ENCODE measurements around the gene VASP.

VASP gene

DNA sequence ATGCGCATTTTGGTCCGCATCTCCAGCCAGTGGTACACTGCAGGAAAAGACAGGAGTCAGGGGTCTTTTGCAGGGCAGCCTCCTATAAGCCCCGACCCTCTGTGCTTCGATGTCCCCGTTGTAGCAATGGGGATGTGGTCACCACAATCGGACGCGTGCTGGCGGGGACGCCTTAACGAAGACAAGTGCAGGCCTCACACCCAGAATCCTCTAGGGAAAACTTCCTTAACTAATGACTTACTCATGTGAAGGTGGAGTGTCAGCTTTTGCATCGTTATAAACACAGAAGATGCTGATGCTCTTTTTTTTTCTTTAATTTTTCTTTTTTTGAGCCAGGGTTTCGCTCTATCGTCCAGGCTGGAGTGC is 22.1 kb downstream of the VASP start:
- TF ChIP-seq, protein P1, sequence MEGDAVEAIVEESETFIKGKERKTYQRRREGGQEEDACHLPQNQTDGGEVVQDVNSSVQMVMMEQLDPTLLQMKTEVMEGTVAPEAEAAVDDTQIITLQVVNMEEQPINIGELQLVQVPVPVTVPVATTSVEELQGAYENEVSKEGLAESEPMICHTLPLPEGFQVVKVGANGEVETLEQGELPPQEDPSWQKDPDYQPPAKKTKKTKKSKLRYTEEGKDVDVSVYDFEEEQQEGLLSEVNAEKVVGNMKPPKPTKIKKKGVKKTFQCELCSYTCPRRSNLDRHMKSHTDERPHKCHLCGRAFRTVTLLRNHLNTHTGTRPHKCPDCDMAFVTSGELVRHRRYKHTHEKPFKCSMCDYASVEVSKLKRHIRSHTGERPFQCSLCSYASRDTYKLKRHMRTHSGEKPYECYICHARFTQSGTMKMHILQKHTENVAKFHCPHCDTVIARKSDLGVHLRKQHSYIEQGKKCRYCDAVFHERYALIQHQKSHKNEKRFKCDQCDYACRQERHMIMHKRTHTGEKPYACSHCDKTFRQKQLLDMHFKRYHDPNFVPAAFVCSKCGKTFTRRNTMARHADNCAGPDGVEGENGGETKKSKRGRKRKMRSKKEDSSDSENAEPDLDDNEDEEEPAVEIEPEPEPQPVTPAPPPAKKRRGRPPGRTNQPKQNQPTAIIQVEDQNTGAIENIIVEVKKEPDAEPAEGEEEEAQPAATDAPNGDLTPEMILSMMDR (conservative IDR thresholded peaks at IDR 0.05; ENCODE audit: control insufficient read depth, insufficient read depth, low read depth, low read length): no peak
- DNase-seq (ENCODE audit: low read depth): no peak
- H3K4me3 ChIP-seq (ENCODE audit: control insufficient read depth, low read depth, low read length): no peak overlapping the region

DNA sequence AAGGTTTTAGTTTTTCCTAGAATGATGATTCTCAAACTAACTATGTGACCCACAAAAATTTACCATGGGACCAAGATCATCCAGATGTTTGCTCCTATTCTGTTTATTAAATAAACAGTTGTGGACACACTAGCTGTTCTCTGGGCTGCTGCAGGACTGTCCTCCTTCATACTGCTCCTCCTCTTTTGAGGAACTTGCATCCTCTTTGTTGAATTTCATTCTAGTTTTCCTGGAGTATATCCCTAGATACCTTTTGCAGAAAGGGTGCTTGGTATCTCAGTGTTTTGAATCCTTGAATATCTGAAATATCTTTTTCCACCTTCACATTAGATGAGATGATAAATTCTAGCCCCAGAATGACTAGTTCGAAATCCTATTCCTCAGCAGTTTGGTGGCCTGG is 24.1 kb downstream of the VASP start:
- no peak overlapping the region for H3K4me3 ChIP-seq (ENCODE audit: control insufficient read depth, low read depth, low read length)
- TF ChIP-seq, protein P1 (conservative IDR thresholded peaks at IDR 0.05; ENCODE audit: control insufficient read depth, insufficient read depth, low read depth, low read length): no peak
- no peak for DNase-seq (ENCODE audit: low read depth)

DNA sequence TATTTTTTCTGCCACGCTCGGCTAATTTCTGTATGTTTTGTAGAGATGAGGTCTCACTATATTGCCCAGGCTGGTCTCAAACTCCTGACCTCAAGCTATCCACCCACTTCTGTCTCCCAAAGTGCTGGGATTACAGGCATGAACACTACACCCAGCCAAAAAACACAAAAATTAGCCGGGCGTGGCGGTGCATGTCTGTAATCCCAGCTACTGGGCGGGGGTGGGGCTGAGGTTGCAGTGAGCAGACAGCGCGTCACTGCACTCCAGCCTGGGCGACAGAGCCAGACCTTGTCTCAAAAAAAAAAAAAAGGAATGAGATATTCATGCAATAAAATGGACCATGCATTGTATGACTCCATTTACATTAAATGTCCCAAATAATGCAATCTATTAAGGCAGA is 32.2 kb downstream of the VASP start:
- no peak for DNase-seq (ENCODE audit: low read depth)
- TF ChIP-seq, protein P1 (conservative IDR thresholded peaks at IDR 0.05; ENCODE audit: control insufficient read depth, insufficient read depth, low read depth, low read length): no peak

DNA sequence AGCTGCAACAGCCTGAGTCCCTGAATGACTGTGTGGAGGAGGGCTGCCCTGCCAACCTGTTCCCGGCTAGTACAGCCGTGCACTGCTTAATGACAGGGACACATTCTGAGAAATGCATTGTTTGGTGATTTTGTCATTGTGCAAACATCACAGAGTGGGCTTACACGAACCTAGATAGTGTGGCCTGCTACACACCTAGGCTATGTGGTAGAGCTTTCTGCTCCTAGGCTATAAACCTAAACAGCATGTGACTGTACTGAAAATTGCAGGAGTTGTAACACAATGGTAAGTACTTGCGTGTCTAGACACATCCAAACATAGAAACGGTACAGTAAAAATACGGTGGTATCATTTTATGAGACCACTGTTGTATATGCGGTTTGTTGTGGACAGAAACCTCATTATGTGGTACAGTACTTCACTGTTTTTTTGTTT is 35.0 kb downstream of the VASP start:
- DNase-seq (ENCODE audit: low read depth): no peak

More for the DNA sequence above, 32.2 kb downstream of the VASP start:
- H3K4me3 ChIP-seq (ENCODE audit: control insufficient read depth, low read depth, low read length): no peak overlapping the region

DNA sequence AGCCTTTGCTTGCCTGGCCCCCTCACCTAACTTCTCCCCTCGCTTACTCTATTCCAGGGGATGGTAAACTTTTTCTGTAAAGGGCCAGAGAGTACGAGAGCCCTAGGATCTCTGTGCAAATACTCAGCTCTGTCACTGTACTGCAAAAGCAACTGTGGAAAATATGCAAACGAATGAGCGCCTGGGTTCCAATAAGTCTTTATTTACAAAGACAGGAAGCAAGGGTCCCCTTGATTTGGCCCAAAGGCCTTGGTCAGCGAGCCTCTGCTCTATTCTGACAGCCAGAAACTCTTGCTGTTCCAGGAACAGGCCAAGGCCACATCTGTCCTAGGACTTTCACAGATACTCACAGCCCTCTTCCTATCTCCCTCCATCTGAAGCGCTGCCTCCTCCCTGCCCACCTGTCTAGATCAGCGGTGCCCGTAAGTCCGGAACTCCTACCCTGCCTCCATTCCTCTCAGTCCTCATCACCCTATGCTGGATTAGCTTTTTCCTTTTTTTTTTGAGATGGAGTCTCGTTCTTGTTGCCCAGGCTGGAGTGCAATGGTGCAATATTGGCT is 40.0 kb downstream of the VASP start:
- DNase-seq (ENCODE audit: low read depth): no peak
- TF ChIP-seq, protein P1 (conservative IDR thresholded peaks at IDR 0.05; ENCODE audit: control insufficient read depth, insufficient read depth, low read depth, low read length): no peak
- no peak overlapping the region for H3K4me3 ChIP-seq (ENCODE audit: control insufficient read depth, low read depth, low read length)

More for the DNA sequence above, 35.0 kb downstream of the VASP start:
- H3K4me3 ChIP-seq (ENCODE audit: control insufficient read depth, low read depth, low read length): no peak overlapping the region
- TF ChIP-seq, protein P1 (conservative IDR thresholded peaks at IDR 0.05; ENCODE audit: control insufficient read depth, insufficient read depth, low read depth, low read length): no peak

DNA sequence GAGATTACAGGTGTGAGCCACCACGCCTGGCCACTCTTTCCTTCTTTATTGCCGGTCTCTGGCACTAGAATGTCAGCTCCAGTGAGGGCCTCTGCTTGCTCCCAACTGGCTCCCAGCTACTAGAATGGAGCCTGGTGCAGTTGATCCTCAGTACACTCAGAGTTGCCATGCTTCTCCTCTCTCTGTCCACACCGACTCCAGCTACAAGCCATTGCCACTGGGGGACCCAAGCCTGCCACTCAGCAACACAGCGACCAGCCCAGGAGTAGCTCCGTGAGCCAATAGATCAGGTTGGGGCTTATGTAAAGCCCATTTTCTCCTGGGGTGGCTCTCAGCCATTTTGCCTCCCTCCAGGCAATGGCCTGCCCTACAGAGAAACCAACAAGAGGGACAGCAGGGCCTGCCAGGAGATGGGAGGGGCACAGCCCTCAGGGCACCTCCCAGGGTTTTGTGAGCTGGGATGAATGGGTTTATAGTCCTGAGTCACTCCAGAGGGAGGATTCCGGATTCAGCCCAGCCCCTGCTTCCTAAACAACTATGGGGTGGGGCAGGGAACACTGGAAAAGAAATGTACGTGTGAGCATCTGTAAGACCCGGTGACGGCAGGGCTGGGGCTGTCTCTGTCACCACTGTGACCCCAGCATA is 40.8 kb downstream of the VASP start:
- TF ChIP-seq, protein P1 (conservative IDR thresholded peaks at IDR 0.05; ENCODE audit: control insufficient read depth, insufficient read depth, low read depth, low read length): no peak
- no peak overlapping the region for H3K4me3 ChIP-seq (ENCODE audit: control insufficient read depth, low read depth, low read length)
- DNase-seq (ENCODE audit: low read depth): peak; percentile 58
